Choroid plexus epithelial cell (primary cell): ENCODE results near the gene ITPK1.

Source experiments
- DNase-seq: peaks from one replicate; pipeline ENCODE4 v3.0.0-alpha.2; 2010; ENCODE audit warnings: low read depth
- H3K4me3 ChIP-seq: 2 replicates; pipeline ENCODE4 v1.5.1; 2011; ENCODE audit warnings: low read depth, mild to moderate bottlenecking, control low read depth, low read length, moderate library complexity
- CTCF ChIP-seq: conservative IDR thresholded peaks from 2 replicates; pipeline ENCODE4 v1.5.1; 2011; ENCODE audit warnings: low read depth, mild to moderate bottlenecking, control low read depth, inconsistent platforms, low read length, moderate library complexity

Gene ITPK1

DNA sequence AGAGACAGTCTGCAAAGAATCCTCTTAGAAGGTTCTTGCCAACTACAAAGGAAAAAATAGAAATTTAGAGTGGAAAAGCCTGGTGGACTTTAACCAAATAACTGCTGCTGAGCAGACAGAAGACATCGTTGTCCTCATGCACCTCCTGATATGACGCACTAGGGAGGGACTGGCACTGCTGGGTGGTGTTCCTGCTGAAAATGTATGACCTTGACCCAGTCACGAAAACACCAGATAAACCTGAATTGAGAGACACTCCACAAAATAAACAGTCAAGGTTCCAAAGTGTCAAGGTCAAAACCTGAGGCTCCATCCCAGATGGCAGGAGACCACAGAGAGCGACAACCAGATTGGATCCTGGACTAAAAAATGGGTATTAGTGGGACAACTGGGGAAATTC, 130.8 kb downstream of the ITPK1 start:
- H3K4me3 ChIP-seq = no peak overlapping the region
- TF ChIP-seq CTCF = no peak
- DNase-seq = no peak

- no peak for DNase-seq
- TF ChIP-seq CTCF = no peak
- no peak overlapping the region for H3K4me3 ChIP-seq
Measured at GRCh38 chr14:92984082-92984788, 131.5 kb downstream of the ITPK1 start.

GRCh38 chr14:92982956-92983355, 132.8 kb downstream of the ITPK1 start:
- no peak for DNase-seq
- TF ChIP-seq CTCF = no peak
- no peak overlapping the region for H3K4me3 ChIP-seq

DNA sequence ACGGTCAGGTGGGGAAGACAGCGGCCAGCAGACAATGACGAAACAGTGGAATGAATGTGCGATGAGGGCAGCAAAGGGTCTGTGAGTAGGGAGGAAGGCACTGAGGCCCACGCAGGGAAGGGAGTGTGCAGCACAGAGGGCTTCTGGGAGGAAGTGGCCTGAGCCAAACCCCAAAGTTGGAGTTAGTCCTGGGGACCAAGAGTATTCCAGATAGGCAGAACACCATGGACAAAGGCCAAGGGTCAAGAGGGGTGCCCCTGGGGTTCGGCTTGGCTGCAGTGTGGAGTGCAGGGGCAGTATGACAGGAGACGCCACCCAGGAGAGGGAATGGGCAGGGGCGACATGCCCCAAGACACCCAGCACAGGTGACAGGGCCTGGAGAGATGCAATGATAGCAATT, 134.0 kb downstream of the ITPK1 start:
- H3K4me3 ChIP-seq = no peak overlapping the region
- DNase-seq = no peak
- no peak for TF ChIP-seq CTCF

- H3K4me3 ChIP-seq = no peak overlapping the region
- no peak for TF ChIP-seq CTCF
- DNase-seq = no peak
Measured at GRCh38 chr14:92980866-92981265, 134.9 kb downstream of the ITPK1 start.

GRCh38 chr14:92978229-92979021, 137.3 kb downstream of the ITPK1 start:
- H3K4me3 ChIP-seq = no peak overlapping the region
- no peak for TF ChIP-seq CTCF
- no peak for DNase-seq
